GM12892 (cell line): Measurements from ENCODE around the gene KDR.

Experiments used
- POLR2A ChIP-seq: IDR thresholded peaks from 2 replicates; pipeline ENCODE4 v1.6.1; 2011; ENCODE audit warnings: low read depth, low read length, control low read depth
- POLR2AphosphoS5 ChIP-seq: IDR thresholded peaks from 2 replicates; pipeline ENCODE4 v1.6.1; 2011; ENCODE audit warnings: low read depth, low read length, control low read depth
- TAF1 ChIP-seq: IDR thresholded peaks from 2 replicates; pipeline ENCODE4 v1.6.1; 2011; ENCODE audit warnings: low read depth, mild to moderate bottlenecking, control low read depth, low read length, borderline replicate concordance

DNA sequence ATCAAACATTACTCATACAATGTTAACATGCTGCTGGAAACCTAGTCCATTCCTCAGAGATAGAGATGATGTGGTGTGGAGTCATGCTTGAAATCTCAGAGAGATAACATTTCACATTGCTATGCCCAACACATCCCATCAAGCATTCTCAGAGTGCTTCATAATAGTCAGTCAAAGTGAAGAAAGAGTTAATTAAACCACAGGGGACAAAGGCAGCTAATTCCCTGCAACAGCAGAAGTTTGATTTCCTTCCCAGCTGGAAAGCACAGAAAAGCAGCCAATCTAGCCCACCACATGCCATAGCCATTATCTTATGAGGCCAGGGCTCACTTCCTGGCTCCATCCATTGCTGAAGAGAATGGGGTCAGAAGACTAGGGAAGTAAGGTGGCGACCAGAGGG lies 8.9 kb downstream of the KDR start:
- no peak for TF ChIP-seq POLR2A
- TF ChIP-seq POLR2AphosphoS5: no peak
- no peak for TF ChIP-seq TAF1
